ENCODE results near the gene IL36RN.
"Not testable (repeated sequence)": the region's sequence is repeated elsewhere in the genome, so short reads cannot be mapped to it uniquely, and the experiment has no call there.

The IL36RN gene

DNA sequence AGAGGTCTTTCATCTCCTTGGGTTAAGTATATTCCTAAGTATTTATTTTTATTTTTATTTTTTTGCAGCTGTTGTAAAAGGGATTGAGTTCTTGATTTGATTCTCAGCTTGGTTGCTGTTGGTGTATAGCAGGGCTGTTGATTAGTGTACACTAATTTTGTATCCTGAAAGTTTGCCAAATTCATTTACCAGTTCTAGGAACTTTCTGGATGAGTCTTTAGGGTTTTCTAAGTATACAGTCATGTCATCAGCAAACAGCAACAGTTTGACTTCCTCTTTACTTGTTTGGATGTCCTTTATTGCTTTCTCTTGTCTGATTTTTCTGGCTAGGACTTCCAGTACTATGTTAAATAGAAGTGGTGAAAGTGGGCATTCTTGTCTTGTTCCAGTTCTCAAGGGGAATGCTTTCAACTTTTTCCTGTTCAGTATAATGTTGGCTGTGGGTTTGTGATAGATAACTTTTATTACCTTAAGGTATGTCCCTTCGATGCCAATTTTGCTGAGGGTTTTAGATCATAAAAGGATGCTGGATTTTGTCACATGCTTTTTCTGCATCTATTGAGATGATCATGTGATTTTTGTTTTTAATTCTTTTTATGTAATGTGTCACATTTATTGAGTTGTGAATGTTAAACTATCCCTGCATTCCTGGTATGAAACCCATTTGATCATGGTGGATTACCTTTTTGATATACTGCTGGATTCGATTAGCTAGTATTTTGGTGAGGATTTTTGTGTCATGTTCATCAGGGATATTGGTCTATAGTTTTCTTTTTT lies 38.0 kb downstream of the IL36RN start:
- in situ Hi-C loops (cut with MboI; ENCODE audit: low sequenced_read_pairs): not testable (repeated sequence)

DNA sequence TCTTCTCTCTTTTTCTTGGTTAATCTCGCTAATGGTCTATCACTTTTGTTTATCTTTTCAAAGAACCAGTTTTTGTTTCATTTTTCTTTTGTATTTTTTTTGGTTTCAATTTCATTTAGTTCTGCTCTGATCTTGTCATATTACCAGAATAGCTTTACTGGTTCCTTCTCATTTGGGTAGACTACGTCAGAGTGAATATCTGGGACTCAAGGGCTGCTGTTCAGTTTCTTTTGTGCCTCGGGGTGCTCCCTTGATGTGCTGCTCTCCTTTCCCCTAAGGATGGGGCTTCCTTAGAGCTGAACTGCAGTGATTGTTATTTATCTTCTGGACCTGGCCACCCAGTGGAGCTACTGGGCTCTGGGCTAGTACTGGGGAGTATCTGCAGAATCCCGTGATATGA lies 39.0 kb downstream of the IL36RN start:
- in situ Hi-C loops (cut with MboI; ENCODE audit: low sequenced_read_pairs): no loop called here

DNA sequence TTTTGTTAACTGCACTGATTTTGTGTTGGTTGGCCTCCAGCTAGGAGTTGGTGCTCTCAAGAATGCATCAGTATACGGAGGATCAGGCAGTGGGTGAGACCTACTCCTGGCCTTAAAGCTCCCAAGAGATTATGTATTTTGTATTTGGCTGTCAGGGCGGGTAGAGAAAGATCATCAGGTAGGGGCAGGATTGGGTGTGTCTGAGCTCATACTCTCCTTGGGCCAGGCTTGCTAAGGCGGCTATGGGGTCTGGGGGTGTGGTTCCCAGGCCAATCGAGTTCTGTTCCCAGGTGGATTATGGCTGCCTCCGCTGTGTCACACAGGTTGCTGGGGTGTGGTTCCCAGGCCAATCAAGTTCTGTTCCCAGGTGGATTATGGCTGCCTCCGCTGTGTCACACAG lies 39.5 kb downstream of the IL36RN start:
- in situ Hi-C loops (cut with MboI; ENCODE audit: low sequenced_read_pairs): no loop called here

- in situ Hi-C loops (cut with MboI; ENCODE audit: low sequenced_read_pairs): no loop called here
Measured at GRCh38 chr2:113102133-113102532, 43.1 kb downstream of the IL36RN start.

- in situ Hi-C loops (cut with MboI; ENCODE audit: low sequenced_read_pairs): no loop called here
Measured at GRCh38 chr2:113103277-113103676, 44.3 kb downstream of the IL36RN start.

DNA sequence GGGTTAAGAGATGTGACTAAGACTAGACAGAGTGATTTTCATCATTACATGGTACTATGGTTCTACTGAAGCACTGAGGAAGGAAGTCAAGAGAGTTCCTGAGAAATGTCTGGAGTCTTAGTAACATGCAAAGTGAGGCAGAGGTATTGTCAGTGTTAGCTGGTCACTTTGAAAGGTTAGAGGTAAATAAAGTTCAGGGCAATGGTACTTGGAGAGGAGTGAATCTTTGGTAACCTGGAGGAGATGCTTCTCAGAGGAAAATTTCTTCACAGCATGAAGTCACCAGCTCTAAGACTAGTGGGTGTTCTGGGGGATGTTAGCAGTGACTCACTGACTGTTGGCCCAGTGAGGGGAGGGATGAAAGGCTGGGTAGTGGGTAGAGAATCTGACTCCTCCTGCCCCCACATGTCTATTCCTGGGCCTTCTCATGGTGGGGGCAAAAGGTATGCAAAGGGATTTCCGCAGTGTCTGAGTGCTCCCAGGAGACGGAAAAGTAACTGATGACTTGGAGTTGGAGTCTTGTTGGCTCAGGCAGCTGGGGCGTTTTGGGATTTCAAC lies 45.1 kb downstream of the IL36RN start:
- in situ Hi-C loops (cut with MboI; ENCODE audit: low sequenced_read_pairs): no loop called here

GRCh38 chr2:113105047-113105785 lies 46.2 kb downstream of the IL36RN start:
- in situ Hi-C loops (cut with MboI; ENCODE audit: low sequenced_read_pairs): no loop called here

DNA sequence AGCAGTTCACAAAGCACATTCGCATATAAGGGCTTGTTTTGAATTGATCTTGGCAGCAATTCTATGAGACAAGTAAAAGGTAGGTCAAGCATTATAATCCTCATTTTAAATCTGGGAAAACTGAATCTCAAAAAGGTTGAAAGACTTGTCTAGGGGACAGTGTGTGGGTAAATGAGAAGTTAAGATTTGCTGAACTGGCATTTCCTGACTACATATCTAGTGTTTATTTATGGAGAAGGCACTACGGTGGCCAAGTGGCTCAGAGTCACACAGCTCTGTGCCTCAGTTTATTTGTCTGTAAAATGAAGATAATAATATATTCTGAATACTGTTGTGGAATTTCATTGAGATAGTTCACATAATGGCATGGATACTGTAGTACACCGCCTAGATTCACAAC lies 52.1 kb downstream of the IL36RN start:
- in situ Hi-C loops (cut with MboI; ENCODE audit: low sequenced_read_pairs): no loop called here

DNA sequence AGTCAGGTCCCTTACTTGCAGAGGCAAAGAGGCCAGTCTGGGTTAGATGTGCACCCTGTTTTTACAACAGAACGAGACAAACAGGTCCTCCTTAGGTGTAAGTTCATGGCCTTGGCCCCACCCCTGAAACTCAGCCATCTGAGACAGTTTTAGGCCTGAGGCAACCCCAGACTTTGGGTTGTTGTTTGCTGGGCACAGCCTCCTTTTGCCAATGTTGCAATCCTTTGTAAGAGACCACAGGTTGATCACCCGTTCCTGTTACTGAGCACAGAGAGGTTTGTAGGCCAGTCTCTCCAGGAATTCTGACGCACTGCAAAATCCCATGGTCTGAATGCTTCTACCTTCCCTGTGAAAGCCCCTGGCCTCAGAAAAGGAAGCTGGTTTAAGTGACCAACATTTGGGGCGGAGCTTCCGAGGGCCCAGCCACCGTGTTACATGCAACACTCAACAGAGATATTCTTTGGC lies 52.9 kb downstream of the IL36RN start:
- in situ Hi-C loops (cut with MboI; ENCODE audit: low sequenced_read_pairs): no loop called here

- in situ Hi-C loops (cut with MboI; ENCODE audit: low sequenced_read_pairs): no loop called here
Measured at GRCh38 chr2:113112441-113112840, 53.4 kb downstream of the IL36RN start.

GRCh38 chr2:113112871-113113270 lies 53.9 kb downstream of the IL36RN start:
- in situ Hi-C loops (cut with MboI; ENCODE audit: low sequenced_read_pairs): no loop called here

DNA sequence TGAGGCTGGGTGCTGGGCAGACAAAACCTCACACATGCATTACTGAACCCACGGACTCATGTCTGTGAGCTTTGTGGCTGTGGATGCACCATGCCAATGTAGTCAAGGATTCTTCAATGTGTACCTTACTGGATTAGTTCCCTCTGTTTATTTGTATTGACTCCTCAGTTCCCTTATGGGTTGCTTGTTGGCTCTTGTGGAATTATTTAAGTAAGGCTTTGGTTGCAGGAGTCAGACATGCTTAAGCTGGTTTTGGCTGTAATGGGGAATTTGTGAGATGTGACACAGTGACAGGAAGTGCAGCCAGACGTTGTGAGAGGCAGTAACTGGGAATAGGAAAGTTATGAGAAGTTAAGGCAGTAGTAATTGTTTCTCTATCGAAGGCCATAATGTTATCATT lies 54.8 kb downstream of the IL36RN start:
- in situ Hi-C loops (cut with MboI; ENCODE audit: low sequenced_read_pairs): no loop called here

Measured in HL-60/S4 treated with retinoic acid at 250 ng/mL for 4 days and 3 days (cell line).